BLaER1 treated with 17β-estradiol and CSF1 and Interleukin-3, amounts not matched to agents 10 nM and 100 nM (cell line): ENCODE data around the gene BANP.
"Not testable (repeated sequence)": the region's sequence is repeated elsewhere in the genome, so short reads cannot be mapped to it uniquely, and the experiment has no call there.

Experiments used
- H3K27ac ChIP-seq, 11 experiments: shearing (Covaris generic); formaldehyde crosslinking; 2 replicates each; pipeline ENCODE4 v1.8.1; 2022
- H3K27me3 ChIP-seq, 11 experiments: shearing (Covaris generic); formaldehyde crosslinking; 2 replicates each; pipeline ENCODE4 v1.8.1; 2022
- H3K36me3 ChIP-seq, 11 experiments: shearing (Covaris generic); formaldehyde crosslinking; 2 replicates each; pipeline ENCODE4 v1.8.1; 2022
- H3K4me1 ChIP-seq, 10 experiments: shearing (Covaris generic); formaldehyde crosslinking; 2 replicates each; pipeline ENCODE4 v1.8.1; 2022
- H3K4me2 ChIP-seq, 11 experiments: shearing (Covaris generic); formaldehyde crosslinking; 2 replicates each; pipeline ENCODE4 v1.8.1; 2022
- H3K4me3 ChIP-seq, 10 experiments: shearing (Covaris generic); formaldehyde crosslinking; 2 replicates each; pipeline ENCODE4 v1.8.1; 2022
- H3K9ac ChIP-seq, 11 experiments: shearing (Covaris generic); formaldehyde crosslinking; 2 replicates each; pipeline ENCODE4 v1.8.1; 2022
- H3K9me3 ChIP-seq, 11 experiments: shearing (Covaris generic); formaldehyde crosslinking; replicated peaks in 1 of 11; 2 replicates each; pipeline ENCODE4 v1.8.1; 2022
- H4K20me1 ChIP-seq, 11 experiments: shearing (Covaris generic); formaldehyde crosslinking; 2 replicates each; pipeline ENCODE4 v1.8.1; 2022
- Cebpa-rat ChIP-seq, 11 experiments: shearing (Covaris generic); IDR thresholded peaks; 2 replicates each; pipeline ENCODE4 v1.8.1; 2022

Gene BANP

DNA sequence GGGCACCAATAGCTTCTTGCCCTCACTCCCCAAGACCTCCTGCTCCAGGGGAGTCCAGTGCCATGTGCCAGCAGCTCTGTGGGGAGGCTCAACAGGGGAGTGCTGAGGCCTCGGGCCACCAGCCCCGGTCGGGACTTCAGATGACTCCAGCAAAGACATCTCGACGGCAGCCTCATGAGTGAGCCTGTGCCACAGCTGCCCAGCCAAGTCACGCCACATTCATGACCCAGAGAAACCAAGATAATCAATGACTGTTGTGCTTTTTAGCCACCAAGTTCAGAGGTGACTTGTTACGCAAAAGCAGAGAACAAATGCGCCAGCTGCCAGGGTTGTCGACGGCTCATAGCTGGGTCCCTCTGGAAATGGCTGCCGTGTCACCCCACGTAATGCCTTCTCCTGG, 157.5 kb downstream of the BANP start:
- Histone ChIP-seq H3K9ac (no peak overlapping the region), H3K27me3 (peaks cover 10 to 32% (median 18%) of the 10 kb centered on the region in 11 experiments; a peak in 20 of 22 replicates), H3K9me3 (no peaks in the 10 kb centered on the region), H3K4me2 (no peak overlapping the region), H3K4me1 (peaks cover 0 to 26% (median 22%) of the 10 kb centered on the region in 10 experiments; a peak in 17 of 20 replicates), H3K36me3 (no peaks in the 10 kb centered on the region), H3K4me3 (no peak overlapping the region), H3K27ac (no peak overlapping the region), H4K20me1 (no peaks in the 10 kb centered on the region)
- TF ChIP-seq Cebpa-rat (IDR thresholded peaks at IDR 0.05), result no peak

DNA sequence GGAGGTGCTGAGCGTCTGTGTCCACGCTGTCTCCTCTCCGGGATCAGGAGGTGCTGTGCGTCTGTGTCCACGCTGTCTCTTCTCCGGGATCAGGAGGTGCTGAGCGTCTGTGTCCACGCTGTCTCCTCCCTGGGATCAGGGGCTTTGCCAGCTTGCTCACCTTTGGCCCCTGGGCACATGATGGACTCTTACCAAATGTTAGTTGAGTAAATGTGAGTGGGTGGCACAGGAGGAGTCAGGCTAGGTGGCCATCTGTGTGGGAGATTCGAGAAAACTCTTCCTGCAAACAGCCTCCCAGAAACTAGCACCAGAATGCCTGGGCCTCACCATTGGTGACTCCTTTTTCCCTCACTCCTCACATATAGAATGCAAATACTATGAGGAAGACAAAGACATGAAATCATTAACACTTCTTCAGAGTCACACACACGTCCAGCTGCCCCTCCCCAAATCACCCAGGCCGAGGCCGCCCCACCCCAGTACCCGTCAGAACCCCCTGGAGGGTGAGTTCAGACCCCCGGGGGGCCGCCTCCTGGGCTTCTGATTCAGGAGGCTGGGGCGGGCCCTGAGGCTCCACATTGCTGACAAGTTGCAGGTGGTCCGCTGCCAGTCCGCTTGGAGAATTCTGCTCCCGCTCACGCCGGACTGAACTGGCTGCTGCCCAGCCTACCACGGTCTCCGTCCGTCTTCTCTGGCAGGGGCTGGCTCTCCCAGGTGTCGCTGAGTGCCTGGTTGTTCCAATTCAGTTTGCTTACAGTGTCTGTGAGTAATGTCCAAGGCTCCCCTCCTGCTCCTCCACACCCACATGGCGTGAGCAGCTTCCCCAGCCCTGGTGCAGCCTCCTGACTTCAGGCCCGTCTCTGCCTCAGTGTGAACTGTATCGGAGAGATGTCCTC, 158.7 kb downstream of the BANP start:
- Histone ChIP-seq H3K27me3 (peaks cover 10 to 40% (median 18%) of the 10 kb centered on the region in 11 experiments; a peak in 20 of 22 replicates), H3K4me2 (peak overlapping the region in 8 of 11 experiments; percentile 43 to 77 (median 62); a peak in 14 of 22 replicates), H3K4me1 (peaks cover 9 to 38% (median 34%) of the 10 kb centered on the region in 10 experiments)
- H3K9ac ChIP-seq, H3K27ac ChIP-seq, H3K4me3 ChIP-seq, H4K20me1 ChIP-seq, H3K36me3 ChIP-seq, H3K9me3 ChIP-seq: not testable (repeated sequence)

DNA sequence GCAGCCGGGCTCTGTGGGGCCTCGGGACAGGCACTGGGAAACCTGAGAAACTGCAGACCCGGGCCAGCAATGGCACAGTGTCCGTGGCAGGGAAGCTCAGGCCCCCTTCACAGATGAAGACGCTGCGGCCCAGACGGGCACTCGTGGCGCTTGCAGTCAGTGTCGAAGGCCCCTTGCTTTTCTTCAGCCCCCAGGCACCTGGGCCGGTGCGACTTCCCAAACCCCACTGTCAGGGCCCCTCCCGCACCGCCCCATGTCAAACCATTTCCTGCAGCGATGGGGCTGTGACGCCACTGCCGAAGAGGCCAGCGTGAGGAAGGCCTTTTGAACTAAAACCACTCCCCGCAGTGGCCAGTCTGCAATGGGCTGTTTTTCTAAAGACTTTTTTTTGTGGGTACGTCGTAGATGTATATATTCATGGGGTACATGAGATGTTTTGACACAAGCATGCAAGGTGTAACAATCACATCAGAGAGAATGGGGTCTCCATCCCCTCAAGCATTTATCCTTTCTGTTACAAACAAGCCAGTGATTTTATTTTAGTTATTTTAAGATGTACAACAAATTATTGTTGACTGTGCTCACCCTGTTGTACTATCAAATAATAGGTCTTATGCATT, 159.8 kb downstream of the BANP start:
- H3K4me2 ChIP-seq, result peak overlapping the region in 10 of 11 experiments; percentile 26 to 77 (median 56); a peak in 16 of 22 replicates
- not testable (repeated sequence) for H3K27ac ChIP-seq, H3K9ac ChIP-seq, H3K4me3 ChIP-seq, H4K20me1 ChIP-seq, H3K36me3 ChIP-seq, H3K9me3 ChIP-seq
- H3K4me1 ChIP-seq, result peaks cover 19 to 49% (median 44%) of the 10 kb centered on the region in 10 experiments
- peaks cover 10 to 45% (median 22%) of the 10 kb centered on the region in 11 experiments; a peak in 20 of 22 replicates for H3K27me3 ChIP-seq

GRCh38 chr16:88111976-88112375, 160.7 kb downstream of the BANP start:
- H4K20me1 ChIP-seq, H3K9me3 ChIP-seq, H3K27ac ChIP-seq, H3K9ac ChIP-seq, H3K4me3 ChIP-seq, H3K4me2 ChIP-seq, H3K36me3 ChIP-seq: not testable (repeated sequence)
- Histone ChIP-seq H3K4me1 (peaks cover 26 to 58% (median 54%) of the 10 kb centered on the region in 10 experiments), H3K27me3 (peaks cover 10 to 55% (median 25%) of the 10 kb centered on the region in 11 experiments; a peak in 20 of 22 replicates)

DNA sequence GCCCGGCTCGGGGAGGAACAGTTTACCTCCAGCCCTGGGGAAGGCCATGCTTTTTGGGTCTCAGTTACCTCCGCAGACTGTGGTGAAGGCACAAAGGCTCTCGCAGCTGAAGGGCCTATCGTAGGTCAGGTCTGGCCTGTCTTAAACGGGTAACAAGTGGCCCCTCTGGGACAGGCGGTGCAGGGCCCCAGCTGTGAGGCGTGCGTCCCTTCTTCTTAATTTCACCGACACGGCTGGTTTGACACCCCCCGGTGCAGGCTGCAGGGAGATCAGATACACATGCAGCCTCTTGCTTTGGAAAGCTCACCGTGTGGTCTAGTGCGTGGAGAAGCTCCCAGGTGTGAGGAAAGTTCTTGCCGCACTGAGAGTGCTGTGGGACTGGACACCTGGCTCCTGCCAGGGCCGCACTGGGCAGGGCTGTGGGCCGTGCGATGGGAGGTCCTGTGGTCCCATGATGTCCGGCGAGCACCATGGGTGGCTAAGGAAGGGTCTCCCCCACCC, 162.4 kb downstream of the BANP start:
- TF ChIP-seq Cebpa-rat (IDR thresholded peaks at IDR 0.05), result no peak
- Histone ChIP-seq H3K9ac (peak overlapping the region in 4 of 11 experiments; percentile 5 to 30 (median 22); a peak in 1 of 22 replicates), H4K20me1 (no peaks in the 10 kb centered on the region), H3K4me2 (peak overlapping the region in 9 of 11 experiments; percentile 35 to 98 (median 90); a peak in 18 of 22 replicates), H3K27ac (no peak overlapping the region), H3K27me3 (peaks cover 10 to 58% (median 25%) of the 10 kb centered on the region in 11 experiments; a peak in 20 of 22 replicates), H3K36me3 (no peaks in the 10 kb centered on the region), H3K4me1 (peaks cover 32 to 73% (median 67%) of the 10 kb centered on the region in 10 experiments), H3K4me3 (no peak overlapping the region; a peak in 1 of 20 replicates), H3K9me3 (no peaks in the 10 kb centered on the region)

GRCh38 chr16:88114541-88115228, 163.5 kb downstream of the BANP start:
- Histone ChIP-seq H3K27ac (peak overlapping the region in 7 of 11 experiments; percentile 17 to 52 (median 38); a peak in 9 of 22 replicates), H3K4me1 (peaks cover 43 to 82% (median 74%) of the 10 kb centered on the region in 10 experiments), H3K4me2 (peak overlapping the region; percentile 65 to 98 (median 87)), H3K4me3 (peak overlapping the region in 1 of 10 experiments; percentile 15; a peak in 1 of 20 replicates), H3K9ac (peak overlapping the region in 8 of 11 experiments; percentile 0 to 54 (median 28); a peak in 7 of 22 replicates), H3K27me3 (peaks cover 10 to 58% (median 25%) of the 10 kb centered on the region in 11 experiments; a peak in 20 of 22 replicates)
- not testable (repeated sequence) for H3K36me3 ChIP-seq, H4K20me1 ChIP-seq, H3K9me3 ChIP-seq

DNA sequence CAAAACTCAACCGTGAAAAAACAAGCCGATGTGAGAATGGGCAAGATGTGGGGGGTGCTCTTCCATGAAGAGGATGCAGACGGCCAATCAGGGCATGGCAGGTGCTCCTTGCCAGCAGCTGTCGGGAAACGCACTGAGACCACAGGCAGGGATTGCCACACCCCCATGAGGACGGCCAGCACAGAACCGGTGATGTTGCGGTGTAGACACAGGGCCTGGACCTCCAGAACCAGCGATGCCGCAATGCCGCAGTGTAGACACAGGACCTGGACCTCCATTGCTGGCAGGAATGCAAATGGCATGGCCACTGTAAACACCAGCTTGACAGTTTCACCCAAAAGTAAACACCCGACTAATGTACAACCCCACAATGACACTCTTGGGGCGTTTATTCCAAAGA, 164.9 kb downstream of the BANP start:
- peak overlapping the region; percentile 65 to 98 (median 87) for H3K4me2 ChIP-seq
- peak overlapping the region in 3 of 11 experiments; percentile 35 to 57 (median 52); a peak in 6 of 22 replicates for H3K9ac ChIP-seq
- H3K36me3 ChIP-seq, result no peaks in the 10 kb centered on the region
- peaks cover 48 to 79% (median 68%) of the 10 kb centered on the region in 10 experiments for H3K4me1 ChIP-seq
- TF ChIP-seq Cebpa-rat (IDR thresholded peaks at IDR 0.05), result 0 out of 22 replicates have a peak, but pooled peaks of 1 of the 11 experiments have one; percentile 9
- peak overlapping the region in 5 of 11 experiments; percentile 6 to 62 (median 46); a peak in 5 of 22 replicates for H3K27ac ChIP-seq
- no peaks in the 10 kb centered on the region for H4K20me1 ChIP-seq
- peaks cover 0 to 45% (median 11%) of the 10 kb centered on the region in 11 experiments; a peak in 15 of 22 replicates for H3K27me3 ChIP-seq
- peak overlapping the region in 4 of 10 experiments; percentile 6 to 34 (median 14); a peak in 2 of 20 replicates for H3K4me3 ChIP-seq
- H3K9me3 ChIP-seq, result no peaks in the 10 kb centered on the region

DNA sequence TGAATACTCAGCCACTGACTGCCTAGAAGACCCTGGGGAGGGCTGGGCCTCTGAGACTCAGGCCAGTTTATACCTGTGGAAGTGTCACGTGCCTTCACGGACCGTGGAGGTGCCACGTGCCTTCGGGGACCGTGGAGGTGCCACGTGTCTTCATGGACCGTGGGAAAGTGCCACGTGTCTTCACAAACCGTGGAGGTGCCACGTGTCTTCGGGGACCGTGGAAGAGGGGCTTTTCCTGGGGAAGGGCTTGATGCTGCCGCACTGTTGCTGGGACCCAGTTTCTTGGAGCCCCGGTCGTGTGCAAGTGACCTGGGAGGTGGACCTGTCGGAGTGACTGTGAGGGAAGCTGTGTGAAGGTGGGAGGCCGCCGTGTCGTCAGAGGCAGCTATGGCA, 166.2 kb downstream of the BANP start:
- Histone ChIP-seq H3K9me3 (no peaks in the 10 kb centered on the region), H3K27me3 (peaks cover 0 to 36% (median 6%) of the 10 kb centered on the region in 11 experiments; a peak in 12 of 22 replicates), H3K27ac (peak overlapping the region in 6 of 11 experiments; percentile 28 to 83 (median 72); a peak in 11 of 22 replicates), H3K4me1 (peaks cover 48 to 74% (median 65%) of the 10 kb centered on the region in 10 experiments), H3K4me2 (peak overlapping the region in 10 of 11 experiments; percentile 6 to 98 (median 88); a peak in 16 of 22 replicates), H4K20me1 (no peaks in the 10 kb centered on the region), H3K9ac (no peak overlapping the region), H3K36me3 (no peaks in the 10 kb centered on the region), H3K4me3 (no peak overlapping the region)
- TF ChIP-seq Cebpa-rat (IDR thresholded peaks at IDR 0.05), result no peak
